Gastrocnemius medialis (tissue), 4 donors: ENCODE results near the gene RNF4. TPM values are rescaled to one million over a fixed set of nuclear protein-coding genes. Genes with fewer than 3 reads are reported as not detected.

Experiments used
- ATAC-seq, 2 donors: fragments of 150-250 bp; one replicate each; pipeline ENCODE4 v1.9.1; 2016
- DNase-seq, 2 donors: peaks; one replicate each; pipeline ENCODE4 v3.0.0-alpha.2; 2019
- H3K27ac ChIP-seq, 4 donors: fragments of 200-600 bp; sonication (generic); 1 replicate in 1 of 4; 2 replicates in 3 of 4; pipeline ENCODE4 v1.5.1; 2016 to 2018; ENCODE audit warnings: mild to moderate bottlenecking in 2 of 4, moderate library complexity in 1 of 4
- H3K27me3 ChIP-seq, 3 donors: fragments of 200-600 bp; sonication (generic) in 2 of 3; 1 replicate in 1 of 3; 2 replicates in 2 of 3; pipeline versions ENCODE4 v1.5.1 to v1.6.0; 2016 to 2019; ENCODE audit warnings: mild to moderate bottlenecking in 1 of 3, moderate library complexity in 1 of 3
- H3K36me3 ChIP-seq, 2 donors: fragments of 200-600 bp; sonication (generic) in 1 of 2; one replicate each; pipeline ENCODE4 v1.5.1; 2017 to 2018
- H3K4me1 ChIP-seq, 2 donors: fragments of 200-600 bp; sonication (generic) in 1 of 2; one replicate each; pipeline ENCODE4 v1.5.1; 2016 to 2017; ENCODE audit warnings: mild to moderate bottlenecking in 2 of 2
- H3K4me3 ChIP-seq, 4 donors: fragments of 200-600 bp; sonication (generic) in 3 of 4; 1 replicate in 1 of 4; 2 replicates in 3 of 4; pipeline ENCODE4 v1.5.1; 2016 to 2019; ENCODE audit warnings: mild to moderate bottlenecking in 2 of 4
- H3K9me3 ChIP-seq, 3 donors: fragments of 200-600 bp; sonication (generic) in 2 of 3; 1 replicate in 1 of 3; 2 replicates in 2 of 3; pipeline ENCODE4 v1.5.1; 2016 to 2019
- CTCF ChIP-seq, 5 experiments: fragments of 450-650 bp in 3 of 5; fragments of 200-600 bp in 2 of 5; sonication (generic) in 2 of 5; IDR thresholded peaks in 4 of 5; conservative IDR thresholded peaks in 1 of 5; 1 replicate in 4 of 5; 2 replicates in 1 of 5; pipeline ENCODE4 v1.5.1; 2016 to 2019; ENCODE audit warnings: antibody characterized with exemption in 5 of 5, mild to moderate bottlenecking in 3 of 5, moderate library complexity in 3 of 5
- POLR2A ChIP-seq, 2 donors: fragments of 450-650 bp; IDR thresholded peaks; one replicate each; pipeline ENCODE4 v1.6.1; 2017; ENCODE audit warnings: antibody characterized with exemption in 2 of 2, mild to moderate bottlenecking in 2 of 2, moderate library complexity in 2 of 2
- in situ Hi-C, 4 donors: fragments of 200-750 bp; cut with MboI; loops; one replicate each; pipeline versions ENCODE4 v1.15.0 to v1.8.0; 2017; ENCODE audit warnings: low sequenced_read_pairs in 4 of 4
- intact Hi-C: fragments of 100-400 bp; cut with DNase I; formaldehyde crosslinking; loops from one replicate; pipeline ENCODE4 v1.15.1; 2023; ENCODE audit warnings: low total_unique reads
- total RNA-seq, 4 donors: library from RNA; depleted of rRNA; stranded (reverse); fragments of >200 nt; gene quantifications; one replicate each; pipeline versions ENCODE4 v1.1.0 to v1.2.3, GENCODE V29; 2016

RNF4 gene
- total RNA-seq, 4 donors from 2014 or later: 21.7 to 48.7 (median 34.7) TPM

DNA sequence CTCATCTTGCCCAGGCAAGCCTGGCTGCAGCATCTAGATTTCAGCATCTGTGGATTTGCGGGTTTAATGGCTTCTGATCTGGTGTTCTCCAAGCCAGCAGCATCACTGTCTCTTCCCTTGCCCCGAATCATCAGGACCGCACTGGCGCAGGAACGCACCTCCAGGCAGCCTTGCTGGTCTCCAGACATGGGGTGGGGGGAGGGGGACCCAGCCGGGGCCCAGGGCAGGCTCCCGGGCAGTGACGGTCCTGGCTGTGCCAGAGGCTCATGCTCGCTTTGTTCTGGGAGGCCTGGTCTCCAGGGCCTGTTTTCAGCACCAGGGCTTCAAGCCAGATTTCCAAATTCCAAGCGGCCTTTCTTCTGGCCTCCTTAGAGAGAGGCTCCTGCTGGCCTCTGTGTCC, 45.2 kb upstream of the RNF4 start:
- H3K36me3 ChIP-seq: no peaks in the 10 kb centered on the region
- peaks cover 4 to 7% of the 10 kb centered on the region in 2 donors for H3K4me1 ChIP-seq
- peaks cover 0 to 15% (median 8%) of the 10 kb centered on the region in 3 donors for H3K27me3 ChIP-seq
- intact Hi-C loops: no loop called here
- H3K27ac ChIP-seq: no peak overlapping the region
- in situ Hi-C loops: loop anchor here in 3 of 4 donors (10.0 to 25.0 kb wide), 2 partner anchors 186 to 541 kb away; partner anchors contain the start of genes HAUS3 (in 2 of the 3), POLN (in 2 of the 3), GRK4 (in 1 of the 3) and NOP14 (in 1 of the 3)
- no peak overlapping the region for H3K4me3 ChIP-seq
- DNase-seq (no peak), ATAC-seq (no peak)
- TF ChIP-seq CTCF (IDR thresholded peaks at IDR 0.05 in 4 of 5, conservative IDR thresholded peaks at IDR 0.05 in 1 of 5) (no peak), POLR2A (IDR thresholded peaks at IDR 0.05) (no peak)
- no peaks in the 10 kb centered on the region for H3K9me3 ChIP-seq

- H3K27ac ChIP-seq: no peak overlapping the region
- no peak for ATAC-seq
- H3K36me3 ChIP-seq: no peaks in the 10 kb centered on the region
- H3K4me3 ChIP-seq: no peak overlapping the region
- intact Hi-C loops: no loop called here
- H3K4me1 ChIP-seq: no peaks in the 10 kb centered on the region
- peaks cover 0 to 15% (median 8%) of the 10 kb centered on the region in 3 donors for H3K27me3 ChIP-seq
- no peak for DNase-seq
- in situ Hi-C loops: loop anchor here in 3 of 4 donors (10.0 to 25.0 kb wide), 2 partner anchors 187 to 540 kb away; partner anchors contain the start of genes HAUS3 (in 2 of the 3), POLN (in 2 of the 3), GRK4 (in 1 of the 3) and NOP14 (in 1 of the 3)
- no peaks in the 10 kb centered on the region for H3K9me3 ChIP-seq
- no peak for TF ChIP-seq CTCF (IDR thresholded peaks at IDR 0.05 in 4 of 5, conservative IDR thresholded peaks at IDR 0.05 in 1 of 5)
- no peak for TF ChIP-seq POLR2A (IDR thresholded peaks at IDR 0.05)
Observed at GRCh38 chr4:2424581-2424980, 44.3 kb upstream of the RNF4 start.

DNA sequence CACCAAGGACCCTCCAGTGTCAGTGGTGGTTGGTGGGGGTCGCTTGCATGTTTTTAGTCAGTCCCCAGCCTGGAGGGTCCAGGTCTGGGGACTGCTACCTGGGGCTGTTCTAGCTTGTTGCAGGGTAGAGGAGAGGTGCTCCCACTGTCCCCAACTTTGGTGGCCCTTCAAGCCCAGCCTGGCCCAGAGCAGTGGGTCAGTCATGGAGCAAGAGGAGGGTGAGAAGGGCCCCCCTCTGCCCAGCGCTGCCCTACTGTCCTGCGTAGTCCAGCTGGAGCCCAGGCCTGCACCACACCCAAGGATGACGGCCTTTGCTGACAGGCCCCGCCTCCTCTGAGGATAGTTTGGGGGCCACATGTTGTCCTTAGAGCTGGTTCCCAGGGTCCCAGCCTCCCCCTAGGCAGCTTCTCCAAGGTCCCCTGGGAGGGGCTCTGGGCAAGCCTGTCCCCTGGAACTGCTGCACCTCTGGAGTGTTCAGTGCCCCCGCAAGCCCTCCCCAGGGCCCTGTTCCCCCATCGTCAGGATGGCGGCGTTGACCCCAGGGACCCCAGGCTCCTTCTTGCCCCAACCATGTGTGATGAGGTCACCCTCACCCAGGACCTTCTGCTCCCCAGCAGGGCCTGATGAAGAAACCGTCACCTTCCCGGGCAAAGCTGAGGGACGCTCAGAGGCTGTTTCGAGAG, 43.4 kb upstream of the RNF4 start:
- in situ Hi-C loops (loop anchor here in 1 of 4 donors (10.0 kb wide), 1 partner anchor 539 kb away; the partner anchor contains the start of genes GRK4 and NOP14), intact Hi-C loops (no loop called here)
- Histone ChIP-seq H3K9me3 (no peaks in the 10 kb centered on the region), H3K27me3 (peaks cover 0 to 13% (median 3%) of the 10 kb centered on the region in 3 donors), H3K4me1 (no peaks in the 10 kb centered on the region), H3K36me3 (no peaks in the 10 kb centered on the region), H3K4me3 (no peak overlapping the region), H3K27ac (no peak overlapping the region)
- ATAC-seq: no peak
- no peak for DNase-seq
- no peak for TF ChIP-seq POLR2A (IDR thresholded peaks at IDR 0.05)
- no peak for TF ChIP-seq CTCF (IDR thresholded peaks at IDR 0.05 in 4 of 5, conservative IDR thresholded peaks at IDR 0.05 in 1 of 5)

DNA sequence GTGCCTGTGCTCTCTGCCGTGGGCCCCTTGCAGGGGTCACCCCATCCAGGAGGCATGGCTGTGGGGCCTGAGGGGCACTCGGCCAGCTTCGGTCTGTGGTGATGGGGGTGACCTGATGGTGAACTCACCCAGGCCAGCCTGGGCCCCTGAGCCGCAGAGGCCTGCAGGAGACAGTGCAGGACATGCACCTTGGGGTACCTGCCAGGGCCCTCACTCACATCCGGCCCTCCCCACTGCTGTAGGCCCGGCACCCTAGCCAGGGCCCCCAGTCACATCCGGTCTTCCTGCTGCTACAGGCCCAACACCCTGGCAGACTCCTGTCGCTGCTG, 42.9 kb upstream of the RNF4 start:
- TF ChIP-seq POLR2A (IDR thresholded peaks at IDR 0.05) (no peak), CTCF (IDR thresholded peaks at IDR 0.05 in 4 of 5, conservative IDR thresholded peaks at IDR 0.05 in 1 of 5) (no peak)
- no peak for ATAC-seq
- peaks cover 0 to 8% (median 0%) of the 10 kb centered on the region in 3 donors for H3K27me3 ChIP-seq
- H3K27ac ChIP-seq: no peak overlapping the region
- no peaks in the 10 kb centered on the region for H3K4me1 ChIP-seq
- no peaks in the 10 kb centered on the region for H3K36me3 ChIP-seq
- H3K9me3 ChIP-seq: no peaks in the 10 kb centered on the region
- in situ Hi-C loops (loop anchor here in 1 of 4 donors (10.0 kb wide), 1 partner anchor 539 kb away; the partner anchor contains the start of genes GRK4 and NOP14), intact Hi-C loops (no loop called here)
- no peak for DNase-seq
- no peak overlapping the region for H3K4me3 ChIP-seq
